ENCODE data around the gene SORL1.

The SORL1 gene

GRCh38 chr11:121508449-121508848 lies 56.3 kb downstream of the SORL1 start:
- Histone ChIP-seq H3K27ac (no peak overlapping the region), H3K4me3 (no peak overlapping the region)
- DNase-seq (ENCODE audit: low spot score): no peak
- no peak for TF ChIP-seq CTCF (IDR thresholded peaks at IDR 0.05)

GRCh38 chr11:121510438-121510837 lies 58.3 kb downstream of the SORL1 start:
- no peak overlapping the region for H3K4me3 ChIP-seq
- TF ChIP-seq CTCF (IDR thresholded peaks at IDR 0.05): no peak
- DNase-seq (ENCODE audit: low spot score): no peak
- H3K27ac ChIP-seq: no peak overlapping the region

GRCh38 chr11:121512468-121513465 lies 60.7 kb downstream of the SORL1 start:
- no peak overlapping the region for H3K4me3 ChIP-seq
- TF ChIP-seq CTCF (IDR thresholded peaks at IDR 0.05): no peak
- DNase-seq (ENCODE audit: low spot score): no peak
- peak overlapping the region in 1 of 2 donors; percentile 66 for H3K27ac ChIP-seq

- TF ChIP-seq CTCF (IDR thresholded peaks at IDR 0.05): no peak
- peak overlapping the region in 1 of 2 donors; percentile 66 for H3K27ac ChIP-seq
- no peak overlapping the region for H3K4me3 ChIP-seq
- no peak for DNase-seq (ENCODE audit: low spot score)
These were observed 61.7 kb downstream of the SORL1 start for GRCh38 chr11:121513807-121514206.

GRCh38 chr11:121514432-121515334 lies 62.6 kb downstream of the SORL1 start:
- no peak for TF ChIP-seq CTCF (IDR thresholded peaks at IDR 0.05)
- no peak overlapping the region for H3K4me3 ChIP-seq
- no peak overlapping the region for H3K27ac ChIP-seq
- no peak for DNase-seq (ENCODE audit: low spot score)

GRCh38 chr11:121515335-121515671 lies 63.2 kb downstream of the SORL1 start:
- Histone ChIP-seq H3K27ac (no peak overlapping the region), H3K4me3 (no peak overlapping the region)
- no peak for TF ChIP-seq CTCF (IDR thresholded peaks at IDR 0.05)
- no peak for DNase-seq (ENCODE audit: low spot score)
